Measurements from ENCODE around the gene SHH. TPM values are rescaled to one million over a fixed set of nuclear protein-coding genes. Genes with fewer than 3 reads are reported as not detected.

SHH gene
- total RNA-seq, 1 donor from 2014 or later = 0.25 TPM

- Histone ChIP-seq H3K27ac (no peak overlapping the region), H3K36me3 (no peaks in the 10 kb centered on the region), H3K4me1 (peaks cover 57% of the 10 kb centered on the region), H3K9me3 (no peaks in the 10 kb centered on the region), H3K4me3 (peak overlapping the region in 1 of 2 donors; percentile 18), H3K27me3 (peaks cover 14% of the 10 kb centered on the region)
- DNase-seq (ENCODE audit: extremely low spot score in 2 of 2) = no peak
- TF ChIP-seq POLR2A (IDR thresholded peaks at IDR 0.05) = no peak
- TF ChIP-seq POLR2AphosphoS5 (IDR thresholded peaks at IDR 0.05; ENCODE audit: insufficient read depth in 1 of 2, low read depth in 1 of 2) = no peak
- TF ChIP-seq CTCF (IDR thresholded peaks at IDR 0.05) = no peak
- intact Hi-C loops (cut with DNase I) = no loop called here
Measured at GRCh38 chr7:155807789-155808548, 4.3 kb downstream of the SHH start.

GRCh38 chr7:155807065-155807671 lies 5.1 kb downstream of the SHH start:
- intact Hi-C loops (cut with DNase I) = no loop called here
- Histone ChIP-seq H3K36me3 (no peaks in the 10 kb centered on the region), H3K4me1 (peaks cover 54% of the 10 kb centered on the region), H3K27ac (no peak overlapping the region), H3K9me3 (no peaks in the 10 kb centered on the region), H3K27me3 (peaks cover 14% of the 10 kb centered on the region), H3K4me3 (no peak overlapping the region)
- TF ChIP-seq CTCF (IDR thresholded peaks at IDR 0.05) = no peak
- no peak for TF ChIP-seq POLR2A (IDR thresholded peaks at IDR 0.05)
- no peak for TF ChIP-seq POLR2AphosphoS5 (IDR thresholded peaks at IDR 0.05; ENCODE audit: insufficient read depth in 1 of 2, low read depth in 1 of 2)
- no peak for DNase-seq (ENCODE audit: extremely low spot score in 2 of 2)

GRCh38 chr7:155806096-155806871 lies 6.0 kb downstream of the SHH start:
- intact Hi-C loops (cut with DNase I) = no loop called here
- TF ChIP-seq CTCF (IDR thresholded peaks at IDR 0.05) (no peak), POLR2A (IDR thresholded peaks at IDR 0.05) (no peak), POLR2AphosphoS5 (IDR thresholded peaks at IDR 0.05; ENCODE audit: insufficient read depth in 1 of 2, low read depth in 1 of 2) (no peak)
- Histone ChIP-seq H3K4me3 (peak overlapping the region; percentile 25 to 33), H3K27ac (no peak overlapping the region), H3K9me3 (no peaks in the 10 kb centered on the region), H3K27me3 (peaks cover 14% of the 10 kb centered on the region), H3K36me3 (no peaks in the 10 kb centered on the region), H3K4me1 (peaks cover 47% of the 10 kb centered on the region)
- DNase-seq (ENCODE audit: extremely low spot score in 2 of 2) = no peak

GRCh38 chr7:155805826-155806095 lies 6.5 kb downstream of the SHH start:
- intact Hi-C loops (cut with DNase I) = no loop called here
- Histone ChIP-seq H3K4me1 (peaks cover 47% of the 10 kb centered on the region), H3K4me3 (peak overlapping the region; percentile 25 to 33)

More at GRCh38 chr7:155805826-155806095, 6.5 kb downstream of the SHH start:
- no peak for TF ChIP-seq POLR2A (IDR thresholded peaks at IDR 0.05)
- TF ChIP-seq POLR2AphosphoS5 (IDR thresholded peaks at IDR 0.05; ENCODE audit: insufficient read depth in 1 of 2, low read depth in 1 of 2) = no peak
- TF ChIP-seq CTCF (IDR thresholded peaks at IDR 0.05) = no peak
- H3K9me3 ChIP-seq = no peaks in the 10 kb centered on the region
- H3K36me3 ChIP-seq = no peaks in the 10 kb centered on the region
- no peak for DNase-seq (ENCODE audit: extremely low spot score in 2 of 2)
- H3K27me3 ChIP-seq = peaks cover 14% of the 10 kb centered on the region
- H3K27ac ChIP-seq = no peak overlapping the region

Data from vagina (tissue), 2 donors.